ENCODE measurements around the gene HDAC4. TPM values are rescaled to one million over a fixed set of nuclear protein-coding genes. Genes with fewer than 3 reads are reported as not detected.
A peak's percentile ranks its signal among the peaks of the same experiment; 100 is the strongest.

Gene HDAC4
- total RNA-seq, 1 donor from 2014 or later: 65.7 TPM

- Histone ChIP-seq H3K36me3 (no peaks in the 10 kb centered on the region), H3K9me3 (no peaks in the 10 kb centered on the region), H3K27ac (no peak overlapping the region), H3K4me3 (no peak overlapping the region), H3K4me1 (no peaks in the 10 kb centered on the region), H3K27me3 (no peaks in the 10 kb centered on the region)
- TF ChIP-seq CTCF (IDR thresholded peaks at IDR 0.05): no peak
- peak in 1 of 2 donors; percentile 22 for DNase-seq (ENCODE audit: low spot score in 2 of 2)
- intact Hi-C loops (cut with DNase I): no loop called here
Observed at GRCh38 chr2:239014458-239015217, 386.2 kb downstream of the HDAC4 start.

GRCh38 chr2:239013678-239013976, 387.2 kb downstream of the HDAC4 start:
- intact Hi-C loops (cut with DNase I): no loop called here
- Histone ChIP-seq H3K36me3 (no peaks in the 10 kb centered on the region), H3K27ac (no peak overlapping the region), H3K4me3 (no peak overlapping the region), H3K4me1 (no peaks in the 10 kb centered on the region), H3K27me3 (no peaks in the 10 kb centered on the region), H3K9me3 (no peaks in the 10 kb centered on the region)
- TF ChIP-seq CTCF (IDR thresholded peaks at IDR 0.05): no peak
- no peak for DNase-seq (ENCODE audit: low spot score in 2 of 2)

GRCh38 chr2:239012936-239013677, 387.7 kb downstream of the HDAC4 start:
- TF ChIP-seq CTCF (IDR thresholded peaks at IDR 0.05): no peak
- intact Hi-C loops (cut with DNase I): no loop called here
- DNase-seq (ENCODE audit: low spot score in 2 of 2): peak in 1 of 2 donors; percentile 37

GRCh38 chr2:239012228-239012627, 388.6 kb downstream of the HDAC4 start:
- Histone ChIP-seq H3K4me1 (no peaks in the 10 kb centered on the region), H3K27me3 (no peaks in the 10 kb centered on the region), H3K27ac (no peak overlapping the region), H3K9me3 (no peaks in the 10 kb centered on the region), H3K4me3 (no peak overlapping the region), H3K36me3 (no peaks in the 10 kb centered on the region)
- no peak for DNase-seq (ENCODE audit: low spot score in 2 of 2)
- intact Hi-C loops (cut with DNase I): no loop called here
- TF ChIP-seq CTCF (IDR thresholded peaks at IDR 0.05): no peak

More at GRCh38 chr2:239012936-239013677, 387.7 kb downstream of the HDAC4 start:
- H3K9me3 ChIP-seq: no peaks in the 10 kb centered on the region
- H3K4me1 ChIP-seq: no peaks in the 10 kb centered on the region
- no peaks in the 10 kb centered on the region for H3K36me3 ChIP-seq
- no peak overlapping the region for H3K4me3 ChIP-seq
- H3K27me3 ChIP-seq: no peaks in the 10 kb centered on the region
- H3K27ac ChIP-seq: no peak overlapping the region

GRCh38 chr2:239009589-239009961, 391.2 kb downstream of the HDAC4 start:
- Histone ChIP-seq H3K4me3 (no peak overlapping the region), H3K27me3 (no peaks in the 10 kb centered on the region), H3K27ac (no peak overlapping the region), H3K4me1 (no peaks in the 10 kb centered on the region), H3K9me3 (no peaks in the 10 kb centered on the region), H3K36me3 (no peaks in the 10 kb centered on the region)
- intact Hi-C loops (cut with DNase I): no loop called here
- no peak for DNase-seq (ENCODE audit: low spot score in 2 of 2)
- no peak for TF ChIP-seq CTCF (IDR thresholded peaks at IDR 0.05)
